ENCODE data around the gene ACVR1C. TPM values are rescaled to one million over a fixed set of nuclear protein-coding genes. Genes with fewer than 3 reads are reported as not detected.

ACVR1C gene
- total RNA-seq, 1 experiment from 2014 or later: 0.04 TPM

- H3K9me2 ChIP-seq (ENCODE audit: insufficient read depth): no peaks in the 10 kb centered on the region
- no peak overlapping the region for H3K27ac ChIP-seq
- no peaks in the 10 kb centered on the region for H3K27me3 ChIP-seq (ENCODE audit: insufficient read depth, low read depth)
- H3K4me1 ChIP-seq (replicated peaks; ENCODE audit: insufficient read depth): no peaks in the 10 kb centered on the region; the same call in 1 of the 2 replicates
- TF ChIP-seq CTCF (conservative IDR thresholded peaks at IDR 0.05) (no peak), EZH2 (IDR thresholded peaks at IDR 0.05; ENCODE audit: low read depth) (no peak)
- no peaks in the 10 kb centered on the region for H3F3A ChIP-seq (ENCODE audit: insufficient read depth, low read depth)
- no peaks in the 10 kb centered on the region for H3K79me2 ChIP-seq (ENCODE audit: low read depth)
- DNase-seq: peak in 1 of 2 experiments; percentile 4
- H4K20me1 ChIP-seq (ENCODE audit: insufficient read depth): no peaks in the 10 kb centered on the region
- no peaks in the 10 kb centered on the region for H3K36me3 ChIP-seq (ENCODE audit: low read depth)
- H3K4me2 ChIP-seq: peak overlapping the region; percentile 95
- CTCF ChIA-PET: no interaction called here
- H3K4me3 ChIP-seq: peak overlapping the region; percentile 61
- POLR2A ChIA-PET (ENCODE audit: unreplicated experiment): no interaction called here
- peak overlapping the region; percentile 81 for H2AFZ ChIP-seq
- no TSS peak for BruUV-seq (replicated peaks)
- intact Hi-C loops (cut with micrococcal nuclease; ENCODE audit: unreplicated experiment): no loop called here
- H3K9me3 ChIP-seq (ENCODE audit: insufficient read depth, low read depth): no peaks in the 10 kb centered on the region
Measured at GRCh38 chr2:157627594-157628476, 829 bp downstream of the ACVR1C start.

- intact Hi-C loops (cut with micrococcal nuclease; ENCODE audit: unreplicated experiment): no loop called here
- CTCF ChIA-PET: no interaction called here
Measured at GRCh38 chr2:157625296-157625695, 3.4 kb downstream of the ACVR1C start.

GRCh38 chr2:157620956-157621355 is 7.7 kb downstream of the ACVR1C start:
- Histone ChIP-seq H3K9me2 (ENCODE audit: insufficient read depth) (no peaks in the 10 kb centered on the region), H3K27me3 (ENCODE audit: insufficient read depth, low read depth) (no peaks in the 10 kb centered on the region), H3F3A (ENCODE audit: insufficient read depth, low read depth) (no peaks in the 10 kb centered on the region), H3K79me2 (ENCODE audit: low read depth) (no peaks in the 10 kb centered on the region), H2AFZ (no peak overlapping the region), H3K36me3 (ENCODE audit: low read depth) (no peaks in the 10 kb centered on the region), H3K4me3 (no peak overlapping the region), H4K20me1 (ENCODE audit: insufficient read depth) (no peaks in the 10 kb centered on the region), H3K9me3 (ENCODE audit: insufficient read depth, low read depth) (no peaks in the 10 kb centered on the region), H3K27ac (no peak overlapping the region), H3K4me2 (no peak overlapping the region), H3K4me1 (replicated peaks; ENCODE audit: insufficient read depth) (no peaks in the 10 kb centered on the region)
- POLR2A ChIA-PET (ENCODE audit: unreplicated experiment): no interaction called here
- DNase-seq: no peak
- BruUV-seq (replicated peaks): no TSS peak
- intact Hi-C loops (cut with micrococcal nuclease; ENCODE audit: unreplicated experiment): no loop called here
- TF ChIP-seq CTCF (conservative IDR thresholded peaks at IDR 0.05): no peak
- no peak for TF ChIP-seq EZH2 (IDR thresholded peaks at IDR 0.05; ENCODE audit: low read depth)
- CTCF ChIA-PET: interaction anchor here (0.7 kb wide), 1 partner anchor 20 kb away, joined by 5 read pairs; no protein-coding TSS in a partner anchor

More at GRCh38 chr2:157625296-157625695, 3.4 kb downstream of the ACVR1C start:
- Histone ChIP-seq H3K4me1 (replicated peaks; ENCODE audit: insufficient read depth) (no peaks in the 10 kb centered on the region; the same call in 1 of the 2 replicates), H2AFZ (no peak overlapping the region), H3K4me3 (no peak overlapping the region), H3K27me3 (ENCODE audit: insufficient read depth, low read depth) (no peaks in the 10 kb centered on the region), H3K36me3 (ENCODE audit: low read depth) (no peaks in the 10 kb centered on the region), H3F3A (ENCODE audit: insufficient read depth, low read depth) (no peaks in the 10 kb centered on the region), H4K20me1 (ENCODE audit: insufficient read depth) (no peaks in the 10 kb centered on the region), H3K9me2 (ENCODE audit: insufficient read depth) (no peaks in the 10 kb centered on the region), H3K9me3 (ENCODE audit: insufficient read depth, low read depth) (no peaks in the 10 kb centered on the region), H3K4me2 (no peak overlapping the region), H3K79me2 (ENCODE audit: low read depth) (no peaks in the 10 kb centered on the region), H3K27ac (no peak overlapping the region)
- no peak for TF ChIP-seq CTCF (conservative IDR thresholded peaks at IDR 0.05)
- TF ChIP-seq EZH2 (IDR thresholded peaks at IDR 0.05; ENCODE audit: low read depth): no peak
- no TSS peak for BruUV-seq (replicated peaks)
- POLR2A ChIA-PET (ENCODE audit: unreplicated experiment): no interaction called here
- DNase-seq: no peak

Data from PC-9 (cell line).